Stomach (tissue), 4 donors: ENCODE results near the gene CACNA1I.

ENCODE experiments used
- CTCF ChIP-seq, 7 experiments: fragments of 450-650 bp in 4 of 7; fragments of 200-600 bp in 3 of 7; sonication (generic) in 3 of 7; IDR thresholded peaks; one replicate each; pipeline ENCODE4 v1.5.1; 2016 to 2019; ENCODE audit warnings: antibody characterized with exemption in 7 of 7, control low read depth in 2 of 7, mild to moderate bottlenecking in 1 of 7
- POLR2A ChIP-seq, 4 donors: fragments of 450-650 bp; IDR thresholded peaks; one replicate each; pipeline ENCODE4 v1.6.1; 2016; ENCODE audit warnings: antibody characterized with exemption in 4 of 4, control low read depth in 2 of 4, mild to moderate bottlenecking in 1 of 4, moderate library complexity in 1 of 4
- POLR2AphosphoS5 ChIP-seq, 3 donors: sonication (generic); formaldehyde crosslinking; IDR thresholded peaks; one replicate each; pipeline ENCODE4 v1.6.1; 2016; ENCODE audit warnings: antibody characterized with exemption in 3 of 3

- peak in 1 of 4 donors; percentile 84 for TF ChIP-seq POLR2A (IDR thresholded peaks at IDR 0.05)
- no peak for TF ChIP-seq CTCF (IDR thresholded peaks at IDR 0.05)
- TF ChIP-seq POLR2AphosphoS5 (IDR thresholded peaks at IDR 0.05): no peak
These were observed 6.8 kb upstream of the CACNA1I start for GRCh38 chr22:39563571-39564428.
